HG03196 (cell line): ENCODE data around the gene C2orf92.

Source experiments
- ATAC-seq: cut with Tn5 transposase; IDR thresholded peaks from one replicate; pipeline ENCODE4 v1.9.1; 2021; ENCODE audit not compliant: unreplicated experiment

Gene C2orf92

DNA sequence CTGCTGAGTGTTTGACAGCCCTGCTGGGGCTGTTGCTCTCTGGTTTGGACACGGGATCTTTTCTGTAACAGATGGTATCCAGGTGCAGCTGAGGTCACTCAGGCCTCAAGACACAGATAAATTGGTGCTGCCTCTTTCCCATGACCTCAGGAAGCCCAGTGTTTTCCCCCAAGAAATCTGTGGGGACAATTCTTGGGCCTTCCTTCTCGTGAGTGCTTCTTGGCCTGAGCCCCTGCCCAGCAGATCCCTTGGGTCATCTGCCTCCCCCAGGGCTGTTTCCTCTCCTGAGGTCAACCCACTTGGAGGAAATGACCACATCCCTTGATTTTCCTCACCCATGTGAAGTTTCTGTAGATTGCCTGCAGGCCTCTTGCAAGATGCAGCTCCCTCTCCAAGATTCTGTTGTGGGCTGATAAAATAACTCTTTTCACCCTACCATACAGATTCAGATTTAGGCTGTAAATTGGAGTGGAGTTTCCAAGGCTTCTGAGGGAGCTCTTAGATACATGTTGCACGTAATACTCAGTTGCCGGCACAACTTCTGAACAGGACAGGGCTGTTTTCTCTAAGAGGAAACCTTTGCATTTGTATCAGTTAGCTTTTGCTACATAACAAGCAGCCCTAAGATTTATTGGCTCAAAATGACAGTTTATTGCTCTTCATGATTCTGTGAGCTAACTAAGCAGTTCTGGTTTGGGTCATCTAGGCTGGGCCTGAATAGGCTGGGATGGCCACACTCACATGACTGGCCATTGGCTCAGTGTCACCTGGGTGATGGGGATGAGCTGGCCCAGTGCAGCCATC lies 57.0 kb downstream of the C2orf92 start:
- no peak for ATAC-seq

DNA sequence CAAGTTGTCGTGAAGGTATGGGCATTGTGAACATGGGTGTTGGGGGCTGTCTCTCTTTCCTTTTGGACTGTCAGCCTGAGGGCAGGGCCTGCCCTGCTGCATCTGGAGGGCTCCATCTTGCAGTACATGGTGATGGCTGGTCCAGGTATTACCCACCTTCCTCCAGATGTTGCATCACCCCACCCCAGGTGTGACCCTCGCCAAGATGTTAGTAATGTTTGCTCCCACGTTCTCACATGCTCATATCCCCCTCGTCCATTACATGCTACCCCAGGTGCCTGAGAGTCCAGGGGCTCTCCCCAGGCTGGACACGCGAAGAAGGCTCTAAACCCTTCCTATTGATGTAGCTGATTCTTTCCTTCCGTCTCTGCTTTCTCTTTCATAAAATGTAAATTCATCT lies 57.8 kb downstream of the C2orf92 start:
- ATAC-seq: no peak

DNA sequence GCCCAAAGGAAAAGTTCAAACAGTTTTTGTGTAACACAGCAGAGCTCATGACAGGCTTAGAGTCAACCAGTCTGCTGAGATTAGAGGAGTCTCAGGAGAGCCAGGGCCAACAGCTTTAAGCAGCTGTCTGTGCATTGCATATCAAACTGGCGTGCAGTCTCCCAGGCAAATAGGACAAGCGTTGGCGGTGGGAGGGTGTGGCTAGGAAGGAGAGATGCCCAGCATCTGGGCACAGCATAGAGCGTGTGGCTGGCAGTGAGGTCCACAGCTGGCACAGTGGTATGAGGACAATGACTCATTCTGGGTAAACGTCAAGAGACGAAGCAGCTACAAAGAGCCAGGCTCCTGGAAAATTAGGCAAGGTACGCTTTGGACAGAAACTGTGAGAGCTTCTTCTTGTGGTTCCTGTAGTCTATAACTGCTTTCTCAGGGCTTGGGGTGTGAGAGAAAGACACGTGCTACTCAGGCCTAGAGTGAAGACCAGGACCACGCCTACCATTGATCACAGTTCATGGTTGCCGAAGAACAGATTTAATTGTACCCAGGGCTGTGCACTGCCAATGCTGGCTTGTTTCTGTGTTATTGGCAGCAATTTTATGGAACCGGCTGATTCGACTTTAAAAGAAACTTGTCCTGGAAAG lies 58.7 kb downstream of the C2orf92 start:
- no peak for ATAC-seq

DNA sequence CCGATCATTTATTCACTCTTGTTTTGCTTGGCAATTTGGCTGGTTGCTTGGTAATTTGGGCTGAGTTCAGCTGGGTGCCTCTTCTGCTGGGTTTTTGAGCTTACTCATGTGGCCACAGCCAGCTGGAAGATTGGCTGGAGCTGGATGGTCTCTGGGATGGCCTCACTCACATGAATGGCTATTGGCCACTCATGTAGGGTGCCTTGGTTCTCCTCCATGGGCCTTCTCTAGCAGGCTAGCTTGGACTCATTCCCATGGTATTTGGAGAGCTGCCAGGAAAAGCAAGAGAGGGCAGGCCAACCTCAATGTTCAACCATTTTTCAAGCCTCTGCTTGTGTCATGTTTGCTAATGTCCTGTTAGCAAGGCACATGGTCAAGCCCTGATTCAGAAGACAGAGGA lies 60.7 kb downstream of the C2orf92 start:
- ATAC-seq: no peak

DNA sequence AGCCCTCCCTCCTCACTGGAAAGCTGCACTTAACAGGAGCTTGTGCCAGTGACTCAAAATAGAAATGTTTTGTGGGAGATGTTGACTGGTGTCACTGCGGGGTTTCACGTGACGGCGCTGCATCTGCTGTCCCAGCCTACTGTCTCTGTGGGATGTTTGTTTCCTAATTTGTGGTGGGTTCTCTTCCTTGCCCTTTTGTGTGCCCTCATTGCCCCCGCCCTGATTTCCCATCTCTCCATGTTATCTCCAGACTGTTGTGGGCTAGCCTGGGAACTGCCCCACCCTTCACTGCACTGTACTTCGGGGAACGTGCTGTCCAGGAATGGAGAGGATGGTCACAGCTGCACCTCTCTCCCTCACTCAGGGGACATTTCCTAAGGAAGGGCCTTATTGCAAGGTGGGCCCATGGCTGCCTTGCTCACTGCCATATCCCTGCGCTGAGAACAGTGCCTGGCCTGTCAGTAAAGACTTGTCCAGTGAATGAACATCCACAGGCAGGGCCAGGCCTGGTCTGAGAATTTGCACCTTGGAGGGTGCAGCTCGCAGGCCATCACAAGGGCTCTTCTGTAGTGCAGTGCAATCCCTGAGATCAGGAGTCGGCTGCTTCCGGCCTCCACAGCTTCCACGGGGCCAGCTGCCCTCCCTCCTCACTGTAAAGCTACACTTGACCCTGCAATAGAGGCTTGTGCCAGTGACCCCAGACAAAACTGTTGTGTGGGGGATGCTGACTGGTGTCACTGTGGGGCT lies 61.9 kb downstream of the C2orf92 start:
- ATAC-seq: no peak

DNA sequence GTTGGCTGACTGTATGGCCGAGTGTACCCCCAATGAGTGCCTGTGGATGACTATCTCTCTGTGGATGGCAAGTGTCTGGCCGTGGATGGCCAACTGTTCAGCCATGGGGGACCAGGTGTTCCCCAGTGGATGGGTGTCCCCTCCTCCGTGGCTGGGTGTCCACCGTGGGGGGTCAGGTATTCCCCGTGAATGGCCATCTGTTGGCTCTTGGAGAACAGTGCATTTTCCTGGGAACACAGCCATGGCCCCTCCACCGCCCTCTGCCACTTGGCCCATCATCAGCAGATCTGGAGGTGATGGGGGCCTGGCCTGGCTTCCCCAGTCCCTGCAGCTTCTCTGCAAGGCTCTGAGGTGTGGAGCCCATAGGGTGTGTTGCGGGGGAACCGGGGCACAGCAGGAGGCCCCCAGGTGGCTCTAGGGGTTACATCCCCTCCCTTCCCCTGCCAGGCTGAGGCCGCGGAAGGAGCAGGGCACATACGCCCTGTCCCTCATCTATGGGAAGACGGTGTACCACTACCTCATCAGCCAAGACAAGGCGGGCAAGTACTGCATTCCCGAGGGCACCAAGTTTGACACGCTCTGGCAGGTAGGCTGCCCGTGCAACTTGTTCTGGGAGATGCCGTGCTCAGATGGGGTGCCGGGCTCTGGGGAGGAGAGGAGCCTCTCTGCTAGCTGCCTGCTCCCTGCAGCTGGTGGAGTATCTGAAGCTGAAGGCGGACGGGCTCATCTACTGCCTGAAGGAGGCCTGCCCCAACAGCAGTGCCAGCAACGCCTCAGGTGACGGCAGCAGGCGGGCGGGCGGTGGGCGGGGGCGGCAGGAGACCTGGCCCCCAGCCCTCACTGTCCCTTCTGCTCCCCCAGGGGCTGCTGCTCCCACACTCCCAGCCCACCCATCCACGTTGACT lies 63.2 kb downstream of the C2orf92 start:
- ATAC-seq: no peak

DNA sequence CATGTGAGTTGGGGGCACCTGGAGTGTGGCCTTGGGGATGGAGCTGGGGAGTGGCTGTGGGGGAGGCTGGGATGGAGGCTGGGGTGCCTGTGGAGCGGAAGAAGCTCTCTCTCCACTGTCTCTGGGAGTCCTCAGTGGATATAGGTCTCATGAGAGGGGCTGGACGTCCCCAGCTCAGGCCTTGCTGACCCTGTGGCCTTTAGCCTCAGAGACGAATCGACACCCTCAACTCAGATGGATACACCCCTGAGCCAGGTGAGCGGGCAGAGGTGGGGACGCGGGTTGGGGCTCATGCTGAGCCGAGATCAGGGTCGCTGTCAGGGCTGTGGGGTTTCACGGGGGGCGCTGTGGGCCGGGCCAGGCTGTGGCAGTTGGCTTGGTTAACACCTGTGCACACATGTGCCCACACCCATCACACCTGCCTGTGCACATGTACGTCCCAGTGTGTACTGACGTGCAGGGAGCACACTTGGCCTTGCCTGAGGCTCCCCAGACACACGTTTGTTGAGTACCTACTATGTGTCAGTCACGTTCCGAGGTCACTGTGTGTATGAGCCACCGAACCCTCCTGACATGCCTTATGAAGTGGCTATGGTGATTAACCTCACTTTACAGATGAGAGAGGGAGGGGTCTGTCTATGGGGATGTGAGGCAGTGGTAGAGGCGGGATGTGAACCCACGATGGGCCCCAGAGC lies 64.0 kb downstream of the C2orf92 start:
- no peak for ATAC-seq

DNA sequence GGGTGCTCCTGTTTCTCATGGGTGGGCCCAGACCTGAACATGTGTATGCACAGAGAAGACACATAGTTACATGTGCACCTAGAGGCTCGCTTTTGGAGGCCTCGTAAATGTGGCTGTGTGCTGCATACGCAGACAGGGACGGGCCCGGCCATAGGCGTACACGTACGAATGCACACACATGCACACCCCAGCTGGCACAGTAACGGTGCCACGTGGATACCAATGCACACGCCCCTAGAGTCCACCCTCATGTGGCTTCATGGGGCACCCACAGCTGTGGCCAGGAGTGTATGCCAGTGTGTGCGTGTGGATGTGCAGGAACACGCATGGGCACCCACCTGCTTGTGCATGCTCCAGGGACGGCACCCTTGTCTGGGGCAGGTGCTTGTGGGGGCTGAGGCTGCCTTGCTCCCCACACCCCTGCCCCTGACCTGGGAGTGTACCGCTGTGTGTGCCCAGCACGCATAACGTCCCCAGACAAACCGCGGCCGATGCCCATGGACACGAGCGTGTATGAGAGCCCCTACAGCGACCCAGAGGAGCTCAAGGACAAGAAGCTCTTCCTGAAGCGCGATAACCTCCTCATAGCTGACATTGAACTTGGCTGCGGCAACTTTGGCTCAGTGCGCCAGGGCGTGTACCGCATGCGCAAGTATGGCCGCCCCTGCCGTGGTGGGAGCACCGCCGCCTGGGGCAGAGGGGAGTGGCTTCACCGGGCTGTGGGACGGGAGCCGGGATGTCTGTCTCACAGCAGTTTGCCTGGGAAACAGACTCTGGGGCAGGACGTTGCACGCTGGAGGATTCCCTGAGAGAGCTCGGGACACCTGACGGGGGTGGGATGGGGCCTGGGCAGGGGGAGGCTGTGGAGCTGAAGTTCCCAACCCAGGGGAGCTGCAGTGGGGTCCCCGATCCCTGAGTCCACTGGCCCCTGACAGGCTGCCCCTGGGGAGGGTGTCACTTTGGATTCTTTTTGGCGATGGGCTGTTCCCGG lies 64.8 kb downstream of the C2orf92 start:
- no peak for ATAC-seq

DNA sequence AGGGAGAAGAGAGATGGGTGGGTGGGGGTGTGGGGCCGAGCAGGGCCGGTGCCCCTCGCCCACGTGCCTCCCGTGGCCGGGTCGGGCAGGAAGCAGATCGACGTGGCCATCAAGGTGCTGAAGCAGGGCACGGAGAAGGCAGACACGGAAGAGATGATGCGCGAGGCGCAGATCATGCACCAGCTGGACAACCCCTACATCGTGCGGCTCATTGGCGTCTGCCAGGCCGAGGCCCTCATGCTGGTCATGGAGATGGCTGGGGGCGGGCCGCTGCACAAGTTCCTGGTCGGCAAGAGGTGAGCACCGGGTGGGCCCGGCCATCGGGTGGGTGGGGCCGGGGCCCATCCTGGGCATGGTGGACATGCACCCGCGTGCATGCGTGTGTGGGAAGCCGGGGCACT lies 65.6 kb downstream of the C2orf92 start:
- no peak for ATAC-seq

DNA sequence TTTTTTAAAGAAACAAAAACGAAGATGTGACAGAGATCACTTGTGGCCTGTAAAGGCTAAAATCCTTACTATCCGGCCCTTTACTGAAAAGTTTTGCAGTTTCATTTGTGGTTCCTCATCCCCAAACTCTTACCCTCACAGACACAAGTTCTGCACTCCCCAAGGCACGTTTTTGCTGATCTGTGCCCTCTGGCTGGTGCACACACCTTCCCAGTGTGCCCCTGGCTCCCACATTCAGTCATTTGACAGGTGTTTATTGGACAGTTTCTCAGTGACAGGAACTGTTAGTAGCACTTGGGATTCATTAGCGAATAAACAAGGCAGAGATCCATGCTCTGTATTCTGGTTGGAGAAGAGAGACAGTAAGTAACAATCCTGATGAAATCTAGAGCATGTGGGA lies 66.7 kb downstream of the C2orf92 start:
- ATAC-seq: no peak

DNA sequence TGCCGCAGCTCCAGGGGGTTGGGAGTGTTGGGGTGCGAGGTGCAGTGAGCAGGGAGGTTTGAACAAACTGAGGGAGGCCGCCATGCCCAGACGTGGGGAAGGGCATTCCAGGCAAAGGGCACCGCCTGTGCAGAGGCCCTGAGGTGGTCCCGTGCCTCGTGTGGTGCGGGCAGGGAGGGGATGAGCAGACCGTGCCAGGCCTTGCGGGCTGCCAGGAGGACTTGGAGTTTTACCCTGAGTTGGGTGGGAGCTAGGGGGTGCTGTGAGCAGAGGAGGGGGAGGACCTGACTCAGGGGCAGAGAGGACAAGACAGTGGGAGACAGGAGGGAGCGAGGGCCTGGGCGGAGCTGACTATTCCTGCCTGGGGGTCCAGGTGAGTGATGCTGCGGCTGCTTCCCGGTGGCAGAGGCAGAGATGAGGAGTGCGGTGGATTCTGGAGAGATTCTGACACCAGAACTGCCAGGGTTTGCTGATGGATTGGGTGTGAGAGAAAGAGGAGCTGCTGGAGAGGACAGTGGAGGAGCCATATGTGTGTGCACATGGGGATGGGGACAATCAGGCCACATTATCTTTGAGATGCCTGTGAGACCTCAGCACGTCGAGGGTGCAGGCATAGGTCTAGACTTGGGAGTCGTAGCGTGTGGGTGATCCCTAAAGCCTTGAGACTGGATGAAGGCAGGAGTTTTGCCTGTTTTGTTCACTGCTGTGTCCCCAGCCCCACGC lies 67.3 kb downstream of the C2orf92 start:
- no peak for ATAC-seq

DNA sequence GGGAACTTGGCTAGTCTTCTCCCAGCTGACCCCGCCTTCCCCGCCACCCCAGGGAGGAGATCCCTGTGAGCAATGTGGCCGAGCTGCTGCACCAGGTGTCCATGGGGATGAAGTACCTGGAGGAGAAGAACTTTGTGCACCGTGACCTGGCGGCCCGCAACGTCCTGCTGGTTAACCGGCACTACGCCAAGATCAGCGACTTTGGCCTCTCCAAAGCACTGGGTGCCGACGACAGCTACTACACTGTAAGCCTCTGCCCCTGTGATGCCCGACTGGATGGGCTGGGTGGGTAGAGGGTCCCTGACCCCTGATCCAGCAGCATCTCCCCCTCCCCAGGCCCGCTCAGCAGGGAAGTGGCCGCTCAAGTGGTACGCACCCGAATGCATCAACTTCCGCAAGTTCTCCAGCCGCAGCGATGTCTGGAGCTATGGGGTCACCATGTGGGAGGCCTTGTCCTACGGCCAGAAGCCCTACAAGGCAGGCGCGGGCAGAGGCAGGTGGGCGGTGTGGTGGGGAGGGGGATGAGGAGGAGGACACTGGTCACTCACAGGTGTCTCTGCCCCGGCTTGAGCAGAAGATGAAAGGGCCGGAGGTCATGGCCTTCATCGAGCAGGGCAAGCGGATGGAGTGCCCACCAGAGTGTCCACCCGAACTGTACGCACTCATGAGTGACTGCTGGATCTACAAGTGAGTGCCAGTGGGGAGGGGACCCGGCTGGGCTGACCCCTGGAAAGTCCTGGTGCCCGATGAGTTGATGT lies 68.1 kb downstream of the C2orf92 start:
- no peak for ATAC-seq

DNA sequence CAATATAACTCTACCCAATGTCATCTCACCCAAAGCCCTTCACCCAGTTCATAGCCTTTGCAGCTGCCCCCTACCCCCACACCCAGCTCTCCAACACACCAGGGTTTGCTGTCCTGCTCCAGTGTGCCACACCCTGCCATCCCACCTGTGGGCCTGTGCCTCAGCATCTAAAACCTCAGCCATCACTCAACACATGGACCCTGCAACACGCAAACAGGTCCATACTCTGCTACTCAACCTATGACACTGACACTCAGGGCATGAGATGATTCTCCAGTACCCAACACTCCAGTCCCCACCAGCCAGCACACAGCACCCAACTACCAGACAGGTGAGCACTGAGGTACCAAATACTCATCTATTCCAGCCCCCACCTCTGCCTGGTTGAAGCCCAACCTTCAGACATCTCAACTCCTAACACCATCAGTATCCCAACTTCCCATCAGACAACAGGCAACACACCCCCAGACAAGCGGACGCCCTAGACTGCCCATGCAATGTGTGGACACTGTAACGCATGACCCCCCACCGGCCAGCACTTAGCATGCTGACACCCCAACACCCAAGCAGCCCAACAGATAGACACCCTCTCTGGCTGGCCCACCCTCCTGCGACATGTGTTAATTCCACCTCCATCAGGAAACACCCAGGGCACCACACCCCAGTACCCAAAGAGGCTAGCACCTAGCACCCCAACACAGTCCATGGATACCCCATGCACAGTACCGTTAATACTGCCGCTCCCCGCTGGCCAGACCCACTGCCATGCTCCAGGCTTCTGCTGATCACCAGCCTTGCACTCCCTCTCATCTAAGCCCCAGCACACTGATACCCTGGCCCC lies 68.9 kb downstream of the C2orf92 start:
- ATAC-seq: no peak

DNA sequence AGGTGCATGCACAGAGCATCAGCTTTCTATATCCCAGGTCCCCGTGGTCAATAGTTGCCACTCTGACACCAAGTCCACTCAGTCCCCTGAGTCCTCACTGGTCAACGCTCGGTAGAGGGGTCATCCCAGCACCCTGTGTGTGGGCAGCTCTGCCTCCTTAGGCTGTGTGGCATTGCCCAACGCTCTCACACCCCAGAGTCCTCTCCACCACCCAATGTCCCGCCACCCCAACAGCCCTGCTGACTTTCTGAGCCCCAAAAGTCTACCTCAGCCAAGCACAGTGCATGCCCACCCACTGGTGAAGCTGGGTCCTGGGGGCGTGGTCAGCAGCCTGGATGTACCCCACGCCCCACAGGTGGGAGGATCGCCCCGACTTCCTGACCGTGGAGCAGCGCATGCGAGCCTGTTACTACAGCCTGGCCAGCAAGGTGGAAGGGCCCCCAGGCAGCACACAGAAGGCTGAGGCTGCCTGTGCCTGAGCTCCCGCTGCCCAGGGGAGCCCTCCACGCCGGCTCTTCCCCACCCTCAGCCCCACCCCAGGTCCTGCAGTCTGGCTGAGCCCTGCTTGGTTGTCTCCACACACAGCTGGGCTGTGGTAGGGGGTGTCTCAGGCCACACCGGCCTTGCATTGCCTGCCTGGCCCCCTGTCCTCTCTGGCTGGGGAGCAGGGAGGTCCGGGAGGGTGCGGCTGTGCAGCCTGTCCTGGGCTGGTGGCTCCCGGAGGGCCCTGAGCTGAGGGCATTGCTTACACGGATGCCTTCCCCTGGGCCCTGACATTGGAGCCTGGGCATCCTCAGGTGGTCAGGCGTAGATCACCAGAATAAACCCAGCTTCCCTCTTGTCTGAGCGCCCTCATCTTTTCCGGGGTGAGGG lies 69.7 kb downstream of the C2orf92 start:
- ATAC-seq: no peak

DNA sequence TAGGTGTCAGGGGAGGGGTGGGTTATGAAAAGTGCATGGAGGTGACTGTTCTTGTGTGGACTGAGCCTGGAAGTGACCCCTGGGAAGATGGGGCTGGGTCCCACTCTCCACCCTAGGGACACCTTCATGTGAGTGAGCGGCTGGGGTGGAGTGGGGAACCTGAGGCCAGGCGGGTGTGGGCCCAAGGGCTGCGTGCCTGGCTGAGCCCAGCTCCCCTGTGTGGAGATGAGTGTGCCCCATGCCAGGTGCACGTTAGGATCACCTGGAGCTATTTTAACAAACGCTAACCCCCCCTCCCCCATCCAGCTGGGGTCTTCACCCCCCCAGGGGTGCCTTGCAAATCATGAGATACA lies 70.4 kb downstream of the C2orf92 start:
- no peak for ATAC-seq

DNA sequence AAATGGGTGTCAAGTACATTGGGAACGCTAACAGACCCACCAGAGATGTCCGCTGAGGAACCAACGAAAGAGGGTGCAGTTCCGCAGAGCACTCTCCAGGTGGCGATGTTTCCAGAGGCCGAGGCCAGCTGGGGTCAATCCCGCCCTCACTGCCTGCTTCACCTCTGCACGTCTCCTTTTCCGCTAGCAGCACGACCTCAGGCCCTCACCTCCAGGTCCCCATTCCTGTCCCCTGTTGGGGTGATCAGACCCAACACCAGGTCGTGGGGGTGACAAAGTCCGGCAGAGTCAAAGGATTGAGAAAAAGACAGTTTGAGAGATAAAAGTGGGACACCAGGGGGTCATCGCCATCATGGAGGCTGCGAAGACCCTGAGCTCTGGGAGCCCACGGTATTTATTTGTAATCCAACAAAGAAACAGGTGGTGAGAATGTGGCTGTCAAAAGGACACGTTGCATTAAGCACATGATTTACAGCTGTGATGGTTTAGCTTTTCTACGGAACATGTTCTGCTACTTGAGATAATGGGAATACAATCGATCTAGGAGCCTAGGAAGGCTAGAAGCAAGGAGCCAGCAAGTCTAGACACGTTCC lies 71.2 kb downstream of the C2orf92 start:
- ATAC-seq: no peak
